Measurements from ENCODE around the gene LIN7A. TPM values are rescaled to one million over a fixed set of nuclear protein-coding genes. Genes with fewer than 3 reads are reported as not detected.
A peak's percentile ranks its signal among the peaks of the same experiment; 100 is the strongest.

LIN7A gene
- total and polyA plus RNA-seq, 2 donors (not counting 1 experiment from before 2014, with no cell fraction given), result 22.8 to 35.3 TPM

DNA sequence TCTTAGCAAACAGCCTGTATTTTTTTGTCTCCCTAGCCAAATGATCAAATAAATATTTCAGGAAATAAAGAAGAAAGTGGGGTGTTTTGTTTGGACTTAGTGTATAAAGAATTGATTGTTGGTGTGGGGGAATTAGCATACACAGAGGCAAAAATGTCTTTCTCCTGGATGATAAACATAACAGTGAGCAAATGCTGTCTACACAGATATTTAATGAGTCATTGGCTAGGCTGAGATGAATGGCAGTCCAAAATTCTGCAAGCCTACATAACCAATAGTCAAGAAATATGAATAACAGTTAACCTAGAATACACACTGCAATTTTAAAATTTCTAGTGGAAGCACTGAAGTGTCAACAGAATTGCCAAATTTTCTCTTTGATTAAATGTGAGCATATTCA lies 185.3 kb downstream of the LIN7A start:
- H3K4me2 ChIP-seq (ENCODE audit: extremely low read depth, insufficient read depth, low read length), result no peak overlapping the region
- H3K36me3 ChIP-seq (ENCODE audit: control insufficient read depth, insufficient read depth, low read length), result no peaks in the 10 kb centered on the region
- no peaks in the 10 kb centered on the region for H3K9me3 ChIP-seq (ENCODE audit: control insufficient read depth, insufficient read depth, low read depth, low read length)
- no peak for TF ChIP-seq EZH2 (IDR thresholded peaks at IDR 0.05; ENCODE audit: low read length, missing control alignments)
- TF ChIP-seq, protein P1, sequence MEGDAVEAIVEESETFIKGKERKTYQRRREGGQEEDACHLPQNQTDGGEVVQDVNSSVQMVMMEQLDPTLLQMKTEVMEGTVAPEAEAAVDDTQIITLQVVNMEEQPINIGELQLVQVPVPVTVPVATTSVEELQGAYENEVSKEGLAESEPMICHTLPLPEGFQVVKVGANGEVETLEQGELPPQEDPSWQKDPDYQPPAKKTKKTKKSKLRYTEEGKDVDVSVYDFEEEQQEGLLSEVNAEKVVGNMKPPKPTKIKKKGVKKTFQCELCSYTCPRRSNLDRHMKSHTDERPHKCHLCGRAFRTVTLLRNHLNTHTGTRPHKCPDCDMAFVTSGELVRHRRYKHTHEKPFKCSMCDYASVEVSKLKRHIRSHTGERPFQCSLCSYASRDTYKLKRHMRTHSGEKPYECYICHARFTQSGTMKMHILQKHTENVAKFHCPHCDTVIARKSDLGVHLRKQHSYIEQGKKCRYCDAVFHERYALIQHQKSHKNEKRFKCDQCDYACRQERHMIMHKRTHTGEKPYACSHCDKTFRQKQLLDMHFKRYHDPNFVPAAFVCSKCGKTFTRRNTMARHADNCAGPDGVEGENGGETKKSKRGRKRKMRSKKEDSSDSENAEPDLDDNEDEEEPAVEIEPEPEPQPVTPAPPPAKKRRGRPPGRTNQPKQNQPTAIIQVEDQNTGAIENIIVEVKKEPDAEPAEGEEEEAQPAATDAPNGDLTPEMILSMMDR (conservative IDR thresholded peaks at IDR 0.05 in 1 of 2, IDR thresholded peaks at IDR 0.05 in 1 of 2; ENCODE audit: low read depth in 1 of 2, low read length in 2 of 2), result no peak
- H2AFZ ChIP-seq (ENCODE audit: low read length), result no peak overlapping the region
- H3K27ac ChIP-seq (ENCODE audit: insufficient read depth, low read length), result no peak overlapping the region
- H3K27me3 ChIP-seq (ENCODE audit: control insufficient read depth, insufficient read depth, low read length), result no peaks in the 10 kb centered on the region
- peak in 1 of 2 donors; percentile 25 for DNase-seq (ENCODE audit: low read depth in 2 of 2)
- no peak overlapping the region for H3K9ac ChIP-seq (ENCODE audit: insufficient read depth, low read length)
- no peaks in the 10 kb centered on the region for H3K4me1 ChIP-seq (ENCODE audit: control insufficient read depth, extremely low read depth, insufficient read depth, low read length)
- H3K79me2 ChIP-seq (ENCODE audit: control insufficient read depth, insufficient read depth, low read length), result no peaks in the 10 kb centered on the region
- H4K20me1 ChIP-seq (ENCODE audit: control insufficient read depth, extremely low read depth, insufficient read depth, low read length), result no peaks in the 10 kb centered on the region
- no peak overlapping the region for H3K4me3 ChIP-seq (replicated peaks in 1 of 4; ENCODE audit: control extremely low read depth in 1 of 4, insufficient read depth in 1 of 4, low read depth in 3 of 4, low read length in 4 of 4)

DNA sequence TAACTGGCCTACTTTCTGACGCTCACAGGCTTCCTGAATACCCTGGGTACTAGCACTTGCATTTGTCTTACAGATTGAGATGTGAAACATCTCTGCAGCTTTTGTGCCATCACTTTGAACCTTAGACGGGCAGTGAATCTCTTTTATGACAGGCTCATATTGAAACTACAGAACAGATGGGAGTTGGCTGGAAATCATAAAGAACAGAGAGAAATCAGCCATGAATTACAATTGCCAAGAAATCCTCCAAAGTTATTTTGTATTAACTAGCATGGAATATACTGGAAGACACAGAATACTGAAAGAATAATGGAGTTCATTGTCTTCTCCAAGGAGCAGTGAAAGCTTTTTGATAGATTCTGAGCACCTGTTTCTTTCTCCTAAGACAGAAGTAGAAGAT lies 188.3 kb downstream of the LIN7A start:
- H3K79me2 ChIP-seq (ENCODE audit: control insufficient read depth, insufficient read depth, low read length), result no peaks in the 10 kb centered on the region
- H4K20me1 ChIP-seq (ENCODE audit: control insufficient read depth, extremely low read depth, insufficient read depth, low read length), result no peaks in the 10 kb centered on the region
- DNase-seq (ENCODE audit: low read depth in 2 of 2), result no peak
- no peak for TF ChIP-seq EZH2 (IDR thresholded peaks at IDR 0.05; ENCODE audit: low read length, missing control alignments)
- TF ChIP-seq, protein P1 (conservative IDR thresholded peaks at IDR 0.05 in 1 of 2, IDR thresholded peaks at IDR 0.05 in 1 of 2; ENCODE audit: low read depth in 1 of 2, low read length in 2 of 2), result no peak
- no peak overlapping the region for H3K27ac ChIP-seq (ENCODE audit: insufficient read depth, low read length)
- H3K4me2 ChIP-seq (ENCODE audit: extremely low read depth, insufficient read depth, low read length), result no peak overlapping the region
- no peaks in the 10 kb centered on the region for H3K36me3 ChIP-seq (ENCODE audit: control insufficient read depth, insufficient read depth, low read length)
- no peaks in the 10 kb centered on the region for H3K9me3 ChIP-seq (ENCODE audit: control insufficient read depth, insufficient read depth, low read depth, low read length)
- H3K4me1 ChIP-seq (ENCODE audit: control insufficient read depth, extremely low read depth, insufficient read depth, low read length), result no peaks in the 10 kb centered on the region
- no peak overlapping the region for H3K9ac ChIP-seq (ENCODE audit: insufficient read depth, low read length)
- H3K27me3 ChIP-seq (ENCODE audit: control insufficient read depth, insufficient read depth, low read length), result no peaks in the 10 kb centered on the region
- no peak overlapping the region for H3K4me3 ChIP-seq (replicated peaks in 1 of 4; ENCODE audit: control extremely low read depth in 1 of 4, insufficient read depth in 1 of 4, low read depth in 3 of 4, low read length in 4 of 4)
- H2AFZ ChIP-seq (ENCODE audit: low read length), result no peak overlapping the region

DNA sequence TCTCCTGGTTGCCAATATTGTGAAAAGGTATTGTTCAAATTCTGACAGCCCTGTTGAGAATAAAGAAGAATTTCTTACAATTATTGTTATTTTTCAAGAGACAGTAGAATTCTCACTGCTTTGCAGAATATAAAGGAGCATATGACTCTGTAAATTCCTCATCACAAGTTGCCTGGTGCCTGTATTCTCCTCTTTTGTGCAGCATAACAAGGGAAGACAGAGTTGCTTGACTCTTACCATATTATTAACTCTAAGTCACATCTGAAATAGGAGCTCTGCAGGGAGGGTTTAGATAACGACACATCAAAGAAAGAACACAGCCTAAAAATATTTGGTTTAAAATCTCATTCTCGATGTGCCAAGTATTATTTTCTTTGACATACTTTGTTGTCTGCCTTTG lies 189.9 kb downstream of the LIN7A start:
- H3K9me3 ChIP-seq (ENCODE audit: control insufficient read depth, insufficient read depth, low read depth, low read length), result no peaks in the 10 kb centered on the region
- H3K4me2 ChIP-seq (ENCODE audit: extremely low read depth, insufficient read depth, low read length), result no peak overlapping the region
- H3K9ac ChIP-seq (ENCODE audit: insufficient read depth, low read length), result no peak overlapping the region
- H2AFZ ChIP-seq (ENCODE audit: low read length), result no peak overlapping the region
- no peak for TF ChIP-seq EZH2 (IDR thresholded peaks at IDR 0.05; ENCODE audit: low read length, missing control alignments)
- TF ChIP-seq, protein P1 (conservative IDR thresholded peaks at IDR 0.05 in 1 of 2, IDR thresholded peaks at IDR 0.05 in 1 of 2; ENCODE audit: low read depth in 1 of 2, low read length in 2 of 2), result no peak
- H3K27me3 ChIP-seq (ENCODE audit: control insufficient read depth, insufficient read depth, low read length), result no peaks in the 10 kb centered on the region
- no peaks in the 10 kb centered on the region for H3K36me3 ChIP-seq (ENCODE audit: control insufficient read depth, insufficient read depth, low read length)
- no peak overlapping the region for H3K27ac ChIP-seq (ENCODE audit: insufficient read depth, low read length)
- H3K79me2 ChIP-seq (ENCODE audit: control insufficient read depth, insufficient read depth, low read length), result no peaks in the 10 kb centered on the region
- H3K4me3 ChIP-seq (replicated peaks in 1 of 4; ENCODE audit: control extremely low read depth in 1 of 4, insufficient read depth in 1 of 4, low read depth in 3 of 4, low read length in 4 of 4), result no peak overlapping the region
- DNase-seq (ENCODE audit: low read depth in 2 of 2), result no peak
- H4K20me1 ChIP-seq (ENCODE audit: control insufficient read depth, extremely low read depth, insufficient read depth, low read length), result no peaks in the 10 kb centered on the region
- H3K4me1 ChIP-seq (ENCODE audit: control insufficient read depth, extremely low read depth, insufficient read depth, low read length), result no peaks in the 10 kb centered on the region
